GM10266 (cell line): ENCODE data around the gene MED12.
A peak's percentile ranks its signal among the peaks of the same experiment; 100 is the strongest.

Experiments
- DNase-seq: peaks from one replicate; pipeline ENCODE4 v3.0.0; 2012; ENCODE audit errors: extremely low spot score
- CTCF ChIP-seq: IDR thresholded peaks from 2 replicates; pipeline ENCODE4 v1.5.1; 2012; ENCODE audit warnings: mild to moderate bottlenecking, low read depth; ENCODE audit not compliant: control insufficient read depth, insufficient read depth; ENCODE audit errors: missing control alignments

MED12 gene

DNA sequence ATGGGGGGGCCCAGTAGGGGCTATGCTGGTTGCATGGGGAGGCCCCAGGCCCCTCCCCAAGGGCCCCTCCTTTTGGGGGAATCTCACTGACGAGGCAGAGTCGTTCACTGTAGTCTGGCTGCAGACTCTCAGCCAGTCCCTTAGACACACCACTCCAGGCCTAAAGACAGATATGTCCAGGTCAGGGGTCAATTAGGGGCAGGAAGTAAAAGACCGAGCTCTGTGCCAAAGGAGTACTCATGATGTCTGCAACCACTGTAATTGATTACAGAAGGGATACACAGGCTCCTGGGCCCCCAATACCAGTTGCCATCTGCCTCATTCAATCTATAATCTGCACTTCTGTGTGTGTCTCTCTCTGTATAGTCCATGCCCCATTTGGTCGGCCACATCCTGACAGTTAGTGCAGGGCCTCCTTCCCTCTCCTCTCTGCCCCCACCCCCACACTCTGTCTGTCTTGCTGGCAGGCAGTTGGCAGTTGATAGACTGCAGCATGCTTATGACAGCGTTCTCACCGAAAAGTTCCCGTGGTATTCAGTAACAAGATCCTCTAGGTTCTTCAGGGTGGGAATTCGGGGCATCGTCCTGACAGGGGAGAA, 10.5 kb upstream of the MED12 start:
- no peak for TF ChIP-seq CTCF
- DNase-seq, result no peak

- no peak for TF ChIP-seq CTCF
- no peak for DNase-seq
Measured at GRCh38 chrX:71109051-71109450, 9.3 kb upstream of the MED12 start.

DNA sequence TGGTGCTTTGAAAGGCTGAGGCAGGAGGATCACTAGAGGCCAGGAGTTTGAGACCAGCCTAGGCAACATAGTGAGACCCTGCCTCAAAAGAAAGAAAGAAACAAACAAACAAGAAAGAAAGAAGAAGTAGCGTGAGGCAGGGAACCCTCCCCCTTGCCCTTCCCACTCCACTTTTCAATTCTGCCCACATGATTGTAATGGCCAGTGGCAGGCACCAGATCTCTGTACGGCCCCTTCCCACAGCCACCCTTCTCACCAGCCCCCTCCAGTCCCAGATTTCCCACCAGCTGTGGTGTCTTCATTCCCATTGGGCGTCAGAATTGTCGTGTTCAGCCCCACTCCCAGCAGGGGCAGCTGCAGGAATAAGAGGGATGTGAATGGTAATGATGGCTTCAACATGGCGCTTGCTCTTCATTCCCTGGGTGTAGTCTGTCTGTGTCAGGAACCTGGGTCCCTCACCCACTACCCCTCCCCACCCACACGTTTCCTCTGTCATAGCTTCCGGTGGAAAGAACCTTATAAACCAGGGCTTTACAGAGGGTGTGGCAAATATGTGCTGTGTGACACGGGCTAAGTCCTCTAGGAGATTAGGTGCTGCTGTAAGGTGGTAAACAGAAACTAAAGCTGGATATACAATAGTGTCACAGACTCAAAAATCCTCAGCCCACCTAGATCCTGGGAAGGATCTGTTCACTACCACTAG, 7.1 kb upstream of the MED12 start, which contains the start of gene IL2RG:
IL2RG (minus strand) TSS at position 437 of the 703 bp plus-strand sequence; CDS start at position 399, 38 bp downstream.
- TF ChIP-seq CTCF, result no peak
- DNase-seq, result peak; percentile 65

DNA sequence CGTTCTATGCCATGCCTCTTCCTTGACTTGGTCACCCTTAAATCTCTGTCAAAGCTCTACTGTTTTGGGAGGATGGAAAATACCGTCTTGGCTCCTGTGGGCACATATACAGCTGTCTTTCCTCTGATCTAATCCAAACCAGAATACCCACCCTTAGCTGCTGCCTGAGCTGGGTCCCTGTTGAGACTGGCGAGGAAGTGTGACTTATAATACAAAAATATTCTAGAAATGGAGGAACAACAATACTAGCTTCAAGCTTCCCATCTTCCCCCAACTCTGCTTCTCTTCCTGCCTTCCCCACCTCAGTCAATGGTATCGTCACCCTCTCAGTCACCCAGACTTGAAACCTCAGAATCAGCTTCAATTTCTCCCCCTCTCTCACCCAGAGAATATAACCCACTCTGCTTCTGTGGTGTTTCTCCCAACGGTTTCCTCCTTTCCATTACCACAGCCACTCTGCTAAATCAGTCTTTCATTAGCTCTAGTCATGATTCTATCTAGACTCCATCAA, 6.4 kb upstream of the MED12 start:
- peak; percentile 5 for DNase-seq
- TF ChIP-seq CTCF, result no peak

GRCh38 chrX:71117358-71117757, 1.0 kb upstream of the MED12 start:
- TF ChIP-seq CTCF, result no peak
- no peak for DNase-seq

DNA sequence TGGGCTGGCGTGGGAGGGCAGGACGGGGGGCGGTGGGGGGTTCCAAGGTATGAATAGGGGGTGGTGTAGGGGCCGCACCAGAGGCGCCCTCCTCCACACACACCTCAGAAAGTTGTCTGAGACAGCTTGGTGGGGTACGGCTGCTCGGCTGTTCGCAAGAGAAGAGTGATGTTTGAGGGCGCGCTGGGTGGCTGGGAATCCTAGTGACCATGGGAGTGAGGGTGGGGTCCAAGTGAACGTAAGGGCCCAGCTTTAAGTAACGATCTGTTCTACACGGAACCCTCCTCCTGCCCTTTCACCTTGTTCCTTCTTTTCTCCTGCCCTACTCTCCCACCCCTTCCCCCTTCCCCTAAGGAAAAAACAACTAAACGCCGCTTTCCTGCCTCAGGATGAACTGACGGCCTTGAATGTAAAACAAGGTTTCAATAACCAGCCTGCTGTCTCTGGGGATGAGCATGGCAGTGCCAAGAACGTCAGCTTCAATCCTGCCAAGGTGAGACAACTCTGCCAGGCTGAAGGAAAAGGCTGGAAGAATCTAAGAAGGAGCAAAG, 664 bp downstream of the MED12 start:
- TF ChIP-seq CTCF, result no peak
- DNase-seq, result no peak

DNA sequence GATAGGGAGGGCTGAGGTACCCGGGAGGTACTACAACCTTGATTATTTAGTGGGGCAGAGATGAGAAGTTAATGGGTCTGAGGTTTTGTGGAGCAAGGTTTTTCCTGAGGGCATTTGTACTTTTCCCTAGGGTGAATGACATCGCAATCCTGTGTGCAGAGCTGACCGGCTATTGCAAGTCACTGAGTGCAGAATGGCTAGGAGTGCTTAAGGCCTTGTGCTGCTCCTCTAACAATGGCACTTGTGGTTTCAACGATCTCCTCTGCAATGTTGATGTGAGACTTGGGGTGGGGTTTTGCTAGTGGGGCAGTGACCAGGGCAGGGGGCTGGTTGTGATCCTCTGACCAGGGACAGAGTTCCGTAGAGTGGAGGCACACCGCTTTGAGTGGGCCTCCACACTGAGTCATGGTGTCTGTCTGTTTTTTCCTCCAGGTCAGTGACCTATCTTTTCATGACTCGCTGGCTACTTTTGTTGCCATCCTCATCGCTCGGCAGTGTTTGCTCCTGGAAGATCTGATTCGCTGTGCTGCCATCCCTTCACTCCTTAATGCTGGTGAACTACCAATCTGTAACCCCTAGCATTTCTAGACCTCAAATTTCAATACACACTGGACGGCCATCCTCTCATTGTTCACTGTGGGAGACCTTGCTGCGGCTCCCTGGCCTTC, 9.9 kb downstream of the MED12 start:
- TF ChIP-seq CTCF, result no peak
- DNase-seq, result no peak
